Measurements from ENCODE around the gene LDLRAD3. TPM values are rescaled to one million over a fixed set of nuclear protein-coding genes. Genes with fewer than 3 reads are reported as not detected.

Gene LDLRAD3
- total RNA-seq, 2 experiments from 2014 or later: not detected

DNA sequence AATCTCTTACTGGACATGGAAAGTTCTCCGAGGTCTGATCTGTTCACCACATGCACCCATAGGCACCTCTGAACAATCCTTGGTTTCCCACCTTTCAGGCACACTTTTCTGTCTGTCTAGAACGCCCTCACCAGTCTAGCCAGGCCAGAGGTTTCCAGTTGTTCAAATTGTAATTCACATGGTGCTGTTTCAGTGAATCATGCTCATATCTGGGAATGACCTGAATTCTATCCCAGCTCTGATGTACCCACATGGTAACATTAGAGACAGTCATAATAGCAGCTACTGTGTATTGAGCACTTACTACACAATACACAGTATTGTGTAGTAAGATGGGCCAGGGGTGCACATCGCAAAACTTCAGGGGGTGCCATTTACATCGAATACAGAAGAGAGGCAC is 207.1 kb downstream of the LDLRAD3 start:
- no peaks in the 10 kb centered on the region for H3K36me3 ChIP-seq (ENCODE audit: insufficient read depth, low read length)
- no TSS peak for BruUV-seq (replicated peaks)
- TF ChIP-seq, protein P1, sequence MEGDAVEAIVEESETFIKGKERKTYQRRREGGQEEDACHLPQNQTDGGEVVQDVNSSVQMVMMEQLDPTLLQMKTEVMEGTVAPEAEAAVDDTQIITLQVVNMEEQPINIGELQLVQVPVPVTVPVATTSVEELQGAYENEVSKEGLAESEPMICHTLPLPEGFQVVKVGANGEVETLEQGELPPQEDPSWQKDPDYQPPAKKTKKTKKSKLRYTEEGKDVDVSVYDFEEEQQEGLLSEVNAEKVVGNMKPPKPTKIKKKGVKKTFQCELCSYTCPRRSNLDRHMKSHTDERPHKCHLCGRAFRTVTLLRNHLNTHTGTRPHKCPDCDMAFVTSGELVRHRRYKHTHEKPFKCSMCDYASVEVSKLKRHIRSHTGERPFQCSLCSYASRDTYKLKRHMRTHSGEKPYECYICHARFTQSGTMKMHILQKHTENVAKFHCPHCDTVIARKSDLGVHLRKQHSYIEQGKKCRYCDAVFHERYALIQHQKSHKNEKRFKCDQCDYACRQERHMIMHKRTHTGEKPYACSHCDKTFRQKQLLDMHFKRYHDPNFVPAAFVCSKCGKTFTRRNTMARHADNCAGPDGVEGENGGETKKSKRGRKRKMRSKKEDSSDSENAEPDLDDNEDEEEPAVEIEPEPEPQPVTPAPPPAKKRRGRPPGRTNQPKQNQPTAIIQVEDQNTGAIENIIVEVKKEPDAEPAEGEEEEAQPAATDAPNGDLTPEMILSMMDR (conservative IDR thresholded peaks at IDR 0.05; ENCODE audit: low read length): no peak
- no peak for TF ChIP-seq EZH2phosphoT487 (IDR thresholded peaks at IDR 0.05; ENCODE audit: borderline replicate concordance, low read depth, low read length)
- no peaks in the 10 kb centered on the region for H4K20me1 ChIP-seq (ENCODE audit: insufficient read depth, low read length)
- H3K4me2 ChIP-seq (ENCODE audit: low read length): no peak overlapping the region
- DNase-seq (ENCODE audit: low spot score): no peak
- no peaks in the 10 kb centered on the region for H3K79me2 ChIP-seq (ENCODE audit: insufficient read depth, low read depth, low read length)
- no peak overlapping the region for H3K4me3 ChIP-seq (ENCODE audit: low read depth, low read length, poor library complexity, severe bottlenecking)
- no peaks in the 10 kb centered on the region for H3K9me2 ChIP-seq (ENCODE audit: insufficient read depth, low read length)
- intact Hi-C loops (cut with micrococcal nuclease; ENCODE audit: unreplicated experiment): no loop called here
- no peak overlapping the region for H2AFZ ChIP-seq (ENCODE audit: low read length)
- H3K4me1 ChIP-seq (ENCODE audit: insufficient read depth, low read length, poor library complexity, severe bottlenecking): no peaks in the 10 kb centered on the region
- H3K9me3 ChIP-seq (ENCODE audit: low read length): no peaks in the 10 kb centered on the region
- CTCF ChIA-PET (ENCODE audit: unreplicated experiment): no interaction called here
- no peak overlapping the region for H3K27ac ChIP-seq (ENCODE audit: low read depth, low read length, poor library complexity, severe bottlenecking)
- POLR2A ChIA-PET: no interaction called here

GRCh38 chr11:36151933-36152580 is 208.2 kb downstream of the LDLRAD3 start:
- no peaks in the 10 kb centered on the region for H3K36me3 ChIP-seq (ENCODE audit: insufficient read depth, low read length)
- no peak for DNase-seq (ENCODE audit: low spot score)
- no peaks in the 10 kb centered on the region for H3K9me3 ChIP-seq (ENCODE audit: low read length)
- BruUV-seq (replicated peaks): no TSS peak
- ChIA-PET CTCF (ENCODE audit: unreplicated experiment) (no interaction called here), POLR2A (no interaction called here)
- H2AFZ ChIP-seq (ENCODE audit: low read length): no peak overlapping the region
- no peaks in the 10 kb centered on the region for H3K79me2 ChIP-seq (ENCODE audit: insufficient read depth, low read depth, low read length)
- H3K4me3 ChIP-seq (ENCODE audit: low read depth, low read length, poor library complexity, severe bottlenecking): no peak overlapping the region
- no peaks in the 10 kb centered on the region for H4K20me1 ChIP-seq (ENCODE audit: insufficient read depth, low read length)
- no peak overlapping the region for H3K4me2 ChIP-seq (ENCODE audit: low read length)
- H3K27ac ChIP-seq (ENCODE audit: low read depth, low read length, poor library complexity, severe bottlenecking): no peak overlapping the region
- no peaks in the 10 kb centered on the region for H3K4me1 ChIP-seq (ENCODE audit: insufficient read depth, low read length, poor library complexity, severe bottlenecking)
- TF ChIP-seq EZH2phosphoT487 (IDR thresholded peaks at IDR 0.05; ENCODE audit: borderline replicate concordance, low read depth, low read length): no peak
- TF ChIP-seq, protein P1 (conservative IDR thresholded peaks at IDR 0.05; ENCODE audit: low read length): no peak
- intact Hi-C loops (cut with micrococcal nuclease; ENCODE audit: unreplicated experiment): no loop called here
- no peaks in the 10 kb centered on the region for H3K9me2 ChIP-seq (ENCODE audit: insufficient read depth, low read length)

DNA sequence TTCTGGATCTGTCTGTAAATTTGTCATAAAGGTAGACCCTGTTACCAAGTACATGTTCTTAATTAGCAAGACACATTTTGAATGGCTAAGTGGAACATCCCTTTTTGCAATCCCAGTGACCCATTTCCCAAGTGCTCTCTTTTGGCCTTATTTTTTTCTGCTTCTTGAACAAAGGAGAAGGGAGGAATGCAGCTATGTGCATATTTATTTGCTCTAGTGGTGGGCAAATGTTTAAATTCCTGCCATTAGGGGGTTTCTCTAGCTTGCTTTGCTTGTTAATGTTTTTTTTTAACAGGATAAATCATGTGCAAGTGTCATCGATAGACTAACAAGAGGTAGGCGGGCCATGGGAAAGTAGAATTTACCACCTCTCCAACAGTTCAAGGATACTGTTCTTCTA is 209.7 kb downstream of the LDLRAD3 start:
- Histone ChIP-seq H3K27ac (ENCODE audit: low read depth, low read length, poor library complexity, severe bottlenecking) (no peak overlapping the region), H4K20me1 (ENCODE audit: insufficient read depth, low read length) (no peaks in the 10 kb centered on the region), H3K36me3 (ENCODE audit: insufficient read depth, low read length) (no peaks in the 10 kb centered on the region)

More for the DNA sequence above, 209.7 kb downstream of the LDLRAD3 start:
- intact Hi-C loops (cut with micrococcal nuclease; ENCODE audit: unreplicated experiment): no loop called here
- no peaks in the 10 kb centered on the region for H3K4me1 ChIP-seq (ENCODE audit: insufficient read depth, low read length, poor library complexity, severe bottlenecking)
- CTCF ChIA-PET (ENCODE audit: unreplicated experiment): no interaction called here
- no peak overlapping the region for H3K4me3 ChIP-seq (ENCODE audit: low read depth, low read length, poor library complexity, severe bottlenecking)
- TF ChIP-seq, protein P1 (conservative IDR thresholded peaks at IDR 0.05; ENCODE audit: low read length): no peak
- no peak for TF ChIP-seq EZH2phosphoT487 (IDR thresholded peaks at IDR 0.05; ENCODE audit: borderline replicate concordance, low read depth, low read length)
- H3K9me2 ChIP-seq (ENCODE audit: insufficient read depth, low read length): no peaks in the 10 kb centered on the region
- no peak for DNase-seq (ENCODE audit: low spot score)
- POLR2A ChIA-PET: no interaction called here
- no TSS peak for BruUV-seq (replicated peaks)
- H3K9me3 ChIP-seq (ENCODE audit: low read length): no peaks in the 10 kb centered on the region
- no peak overlapping the region for H2AFZ ChIP-seq (ENCODE audit: low read length)
- no peaks in the 10 kb centered on the region for H3K79me2 ChIP-seq (ENCODE audit: insufficient read depth, low read depth, low read length)
- H3K4me2 ChIP-seq (ENCODE audit: low read length): no peak overlapping the region
